Activated CD4-positive, alpha-beta T cell treated with anti-CD3 and anti-CD28 coated beads, Interleukin-2, amount 50 U/mL, for 4 hours (primary cell): ENCODE data around the gene SYNGR2.
"Not testable (repeated sequence)": the region's sequence is repeated elsewhere in the genome, so short reads cannot be mapped to it uniquely, and the experiment has no call there.

Experiments used
- DNase-seq, 2 experiments: peaks; one replicate each; pipeline ENCODE4 v3.0.0-alpha.2; 2020

Gene SYNGR2

GRCh38 chr17:78144147-78144719 is 24.1 kb upstream of the SYNGR2 start:
- DNase-seq, result no peak

DNA sequence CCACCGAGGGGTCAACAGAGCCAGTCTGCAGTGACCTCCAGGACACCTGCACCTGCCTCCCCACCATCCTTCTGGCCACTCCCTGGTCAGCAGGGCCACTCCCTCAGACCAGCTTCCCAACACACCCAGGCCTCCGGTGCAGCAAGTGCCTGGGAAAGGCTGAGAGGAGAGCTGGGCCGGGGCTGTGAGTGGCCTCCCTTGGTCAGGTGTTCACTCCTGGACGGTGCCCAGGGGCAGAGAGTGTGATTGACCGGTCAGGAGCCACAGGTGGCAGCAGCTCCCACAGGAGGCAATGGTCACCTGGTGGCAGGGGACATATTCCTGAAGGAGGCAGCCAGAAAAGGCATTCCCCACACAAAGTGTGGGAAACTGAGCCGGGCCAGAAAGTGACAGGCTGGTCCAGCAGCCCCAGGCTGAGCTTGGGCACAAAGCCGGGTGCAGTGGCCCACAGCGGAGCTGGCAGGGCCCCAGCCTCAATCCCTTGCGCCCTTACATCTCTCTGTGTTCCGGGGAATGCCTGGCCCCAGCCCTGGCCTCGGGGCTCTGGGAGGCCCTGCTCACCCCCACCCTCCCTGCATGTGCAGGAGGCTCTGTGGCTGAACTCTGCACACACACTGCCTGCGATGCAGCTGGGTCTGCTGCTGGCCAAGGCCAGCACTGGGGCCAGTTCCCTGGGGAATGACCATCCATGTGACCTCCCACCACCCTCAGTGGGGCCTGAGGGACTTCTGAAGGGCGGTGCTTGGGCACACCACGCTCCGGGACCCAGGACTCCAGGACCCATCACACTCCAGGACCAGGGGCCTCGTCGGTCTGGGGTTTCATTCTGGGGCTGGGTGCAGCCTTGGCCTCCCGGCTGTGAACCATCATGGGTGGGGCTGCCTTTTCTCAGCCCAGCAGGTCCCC is 23.4 kb upstream of the SYNGR2 start:
- no peak for DNase-seq

GRCh38 chr17:78146471-78146869 is 21.9 kb upstream of the SYNGR2 start:
- no peak for DNase-seq

GRCh38 chr17:78146881-78147280 is 21.5 kb upstream of the SYNGR2 start:
- DNase-seq, result no peak

DNA sequence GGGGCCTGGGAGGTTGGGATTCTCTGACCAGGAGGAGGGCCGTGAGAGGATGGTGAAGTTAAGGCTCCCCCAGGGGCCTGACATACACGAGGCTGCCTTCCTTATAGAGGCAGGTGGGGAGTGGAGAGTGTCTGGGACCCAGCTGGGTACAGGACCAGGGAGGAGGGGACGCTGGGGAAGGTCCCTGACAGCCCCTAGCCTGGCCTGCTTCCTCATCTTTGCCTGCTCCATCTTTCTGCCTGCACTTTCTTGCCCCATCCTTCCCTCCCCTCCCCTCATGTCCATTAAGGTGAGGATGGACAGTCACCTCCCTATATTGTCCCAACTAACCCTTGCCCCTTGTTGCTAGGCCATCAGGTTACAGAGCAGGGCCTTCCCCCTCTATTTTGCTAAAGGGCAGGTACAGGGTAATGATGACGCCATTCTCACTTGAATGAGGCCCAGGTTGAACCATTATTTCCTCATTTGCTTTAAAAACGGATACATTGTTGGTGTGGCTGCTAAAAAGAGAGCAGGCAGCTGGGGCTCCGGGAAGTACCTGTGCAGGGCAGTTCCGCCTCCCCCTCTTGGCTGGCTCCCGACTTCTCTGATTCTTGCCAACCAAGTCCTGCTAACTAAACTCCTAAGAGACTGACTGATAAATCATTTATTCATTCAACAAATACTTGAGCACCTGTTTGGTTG is 20.9 kb upstream of the SYNGR2 start:
- DNase-seq, result no peak

DNA sequence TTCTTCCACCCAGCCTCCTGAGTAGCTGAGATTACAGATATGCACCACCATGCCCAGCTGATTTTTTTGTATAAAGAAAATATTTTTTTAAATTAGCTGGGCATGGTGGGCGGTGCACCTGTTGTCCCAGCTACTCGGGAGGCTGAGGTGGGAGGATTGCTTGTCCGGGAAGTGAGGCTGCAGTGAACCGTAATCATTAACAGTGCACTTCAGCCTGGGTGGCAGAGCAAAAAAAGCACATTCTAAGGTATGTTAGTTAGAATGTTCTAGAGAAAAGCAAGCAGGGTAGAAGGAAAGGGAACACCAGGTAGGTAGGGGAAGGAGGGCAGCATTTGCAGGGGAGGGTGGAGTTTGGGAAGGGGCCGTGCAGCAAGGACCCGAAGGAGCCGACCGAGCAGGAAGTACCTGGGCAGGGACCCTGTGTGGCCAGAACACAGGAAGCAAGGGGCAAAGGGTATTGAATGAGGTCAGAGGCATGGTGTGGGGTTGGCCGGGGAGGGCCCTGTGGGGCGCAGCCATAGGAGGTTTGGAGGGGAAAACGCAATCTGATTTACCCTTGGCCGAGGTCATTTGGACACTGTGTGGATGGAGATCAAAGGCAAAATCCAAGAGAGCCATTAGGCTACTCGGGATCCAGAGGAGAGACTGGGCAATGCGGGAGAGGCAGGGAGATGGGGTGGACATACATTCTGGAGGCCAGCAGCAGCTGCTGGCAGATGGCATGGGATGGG is 19.9 kb upstream of the SYNGR2 start:
- no peak for DNase-seq

DNA sequence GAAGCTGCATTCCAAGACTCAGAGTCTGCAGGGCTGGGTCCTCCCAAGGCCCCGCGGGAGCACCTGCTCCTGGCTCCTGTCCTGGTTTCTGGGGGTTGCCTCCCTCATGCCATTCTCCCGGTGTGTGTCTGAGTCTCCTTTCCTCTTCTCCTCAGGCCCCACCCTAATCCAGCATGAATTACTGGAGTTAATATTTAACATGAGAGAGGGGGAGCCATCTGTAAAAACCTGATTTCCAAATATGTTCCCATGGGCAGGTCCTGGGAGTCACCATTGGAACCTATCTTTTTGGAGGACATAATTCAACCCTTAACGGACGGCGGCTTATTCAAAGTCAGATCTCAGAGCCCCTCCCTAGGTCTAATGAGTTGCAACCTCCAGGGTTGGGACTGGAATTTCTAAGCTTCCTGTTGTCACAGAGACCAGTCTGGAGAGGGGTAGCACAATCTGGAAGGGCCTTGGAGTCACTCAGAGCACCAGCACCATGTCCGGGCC is 16.8 kb upstream of the SYNGR2 start:
- DNase-seq, result no peak

DNA sequence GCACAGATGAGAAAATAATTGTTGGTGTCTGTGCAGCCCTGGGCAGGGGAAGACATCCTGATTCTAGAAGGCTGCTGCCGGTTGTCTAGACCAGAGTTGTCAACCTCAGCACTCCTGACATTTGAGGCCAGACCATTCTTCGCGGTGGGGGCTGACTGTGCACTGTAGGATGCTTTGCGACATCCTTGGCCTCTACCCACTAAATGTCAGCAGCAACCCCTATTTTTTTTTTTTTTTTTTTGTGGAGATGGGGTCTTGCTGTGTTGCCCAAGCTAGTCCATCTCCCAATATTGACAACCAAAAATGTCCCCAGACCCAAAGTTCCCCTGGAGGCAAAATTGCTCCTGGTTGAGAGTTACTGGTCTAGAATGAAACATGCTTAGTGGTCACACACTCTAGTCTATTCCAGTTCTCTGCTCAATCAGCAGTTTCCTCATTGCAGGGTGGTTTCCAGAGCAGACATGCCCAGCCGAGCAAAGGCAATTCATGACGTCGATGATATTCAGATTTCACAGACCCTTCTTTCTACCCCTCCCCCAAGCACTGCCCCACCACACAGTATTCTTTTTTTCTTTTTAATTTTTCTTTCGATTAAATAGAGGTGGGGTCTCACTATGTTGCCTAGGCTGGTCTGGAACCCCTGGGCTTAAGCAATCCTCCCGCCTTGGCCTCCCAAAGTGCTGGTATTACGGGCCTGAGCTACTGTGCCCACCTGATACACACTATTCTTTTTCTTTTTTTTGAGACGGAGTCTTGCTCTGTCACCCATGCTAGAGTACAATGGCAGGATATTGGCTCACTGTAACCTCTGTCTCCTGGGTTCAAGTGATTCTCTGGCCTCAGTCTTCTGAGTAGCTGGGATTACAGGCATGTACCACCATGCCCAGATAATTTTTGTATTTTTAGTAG is 13.2 kb upstream of the SYNGR2 start:
- no peak for DNase-seq

- DNase-seq, result no peak
Measured at GRCh38 chr17:78159575-78160158, 8.7 kb upstream of the SYNGR2 start.

DNA sequence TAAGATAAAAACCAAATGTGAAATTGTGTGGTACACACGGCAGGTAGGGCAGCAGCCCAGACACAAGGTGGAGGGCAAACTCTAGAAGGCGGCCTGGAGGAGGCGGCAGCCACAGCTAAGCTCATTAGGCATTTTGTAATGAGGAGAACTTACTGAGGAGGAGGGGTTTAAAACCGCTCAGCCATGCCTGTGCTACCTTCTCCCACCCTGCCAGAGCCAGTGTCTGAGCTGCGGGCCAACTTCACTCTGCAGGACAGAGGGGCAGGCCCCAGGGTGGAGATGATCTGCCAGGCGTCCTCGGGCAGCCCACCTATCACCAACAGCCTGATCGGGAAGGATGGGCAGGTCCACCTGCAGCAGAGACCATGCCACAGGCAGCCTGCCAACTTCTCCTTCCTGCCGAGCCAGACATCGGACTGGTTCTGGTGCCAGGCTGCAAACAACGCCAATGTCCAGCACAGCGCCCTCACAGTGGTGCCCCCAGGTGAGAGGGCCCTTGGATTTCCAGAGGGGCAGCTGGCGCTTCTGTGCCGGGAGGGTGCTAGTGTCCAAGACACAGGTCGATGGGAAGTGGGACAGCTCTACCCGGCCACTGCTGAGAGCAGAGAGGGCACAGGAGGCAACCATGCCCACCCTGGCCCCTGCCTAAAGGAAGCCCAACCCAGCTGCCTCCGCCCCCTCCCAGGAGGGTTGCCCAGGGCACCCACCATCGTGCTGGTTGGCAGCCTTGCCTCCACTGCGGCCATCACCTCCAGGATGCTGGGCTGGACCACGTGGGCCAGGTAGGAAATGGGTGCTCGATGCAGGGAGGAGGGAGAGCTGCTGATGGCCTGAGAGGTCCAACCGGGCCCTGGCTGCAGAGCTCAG is 4.3 kb upstream of the SYNGR2 start:
- no peak for DNase-seq

GRCh38 chr17:78164748-78165607 is 3.4 kb upstream of the SYNGR2 start:
- no peak for DNase-seq

DNA sequence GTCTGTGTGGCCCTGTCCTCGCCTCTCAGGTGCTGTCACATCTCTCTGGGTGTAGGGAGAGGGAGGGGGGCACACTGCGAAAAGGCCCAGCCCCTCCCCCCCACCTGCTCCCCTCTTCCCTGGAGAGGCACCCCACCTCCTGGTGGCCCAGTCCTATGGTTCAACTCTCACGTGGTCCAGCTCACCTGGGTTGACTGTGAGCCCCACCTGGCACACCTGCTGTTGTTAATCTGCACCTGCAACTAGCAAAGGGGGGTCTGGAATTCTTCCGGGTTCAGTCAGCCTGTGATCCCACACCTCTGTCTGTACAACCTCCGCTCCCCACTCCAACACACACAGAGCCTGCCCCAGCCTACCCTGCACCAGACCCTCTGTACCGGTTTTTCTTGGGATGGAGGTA is 2.0 kb upstream of the SYNGR2 start:
- no peak for DNase-seq

GRCh38 chr17:78168903-78169793 is 767 bp downstream of the SYNGR2 start:
- peak; percentile 39 to 57 for DNase-seq

- DNase-seq, result no peak
Measured at GRCh38 chr17:78170692-78171590, 2.6 kb downstream of the SYNGR2 start.

GRCh38 chr17:78171591-78172248 is 3.3 kb downstream of the SYNGR2 start:
- DNase-seq, result not testable (repeated sequence)

DNA sequence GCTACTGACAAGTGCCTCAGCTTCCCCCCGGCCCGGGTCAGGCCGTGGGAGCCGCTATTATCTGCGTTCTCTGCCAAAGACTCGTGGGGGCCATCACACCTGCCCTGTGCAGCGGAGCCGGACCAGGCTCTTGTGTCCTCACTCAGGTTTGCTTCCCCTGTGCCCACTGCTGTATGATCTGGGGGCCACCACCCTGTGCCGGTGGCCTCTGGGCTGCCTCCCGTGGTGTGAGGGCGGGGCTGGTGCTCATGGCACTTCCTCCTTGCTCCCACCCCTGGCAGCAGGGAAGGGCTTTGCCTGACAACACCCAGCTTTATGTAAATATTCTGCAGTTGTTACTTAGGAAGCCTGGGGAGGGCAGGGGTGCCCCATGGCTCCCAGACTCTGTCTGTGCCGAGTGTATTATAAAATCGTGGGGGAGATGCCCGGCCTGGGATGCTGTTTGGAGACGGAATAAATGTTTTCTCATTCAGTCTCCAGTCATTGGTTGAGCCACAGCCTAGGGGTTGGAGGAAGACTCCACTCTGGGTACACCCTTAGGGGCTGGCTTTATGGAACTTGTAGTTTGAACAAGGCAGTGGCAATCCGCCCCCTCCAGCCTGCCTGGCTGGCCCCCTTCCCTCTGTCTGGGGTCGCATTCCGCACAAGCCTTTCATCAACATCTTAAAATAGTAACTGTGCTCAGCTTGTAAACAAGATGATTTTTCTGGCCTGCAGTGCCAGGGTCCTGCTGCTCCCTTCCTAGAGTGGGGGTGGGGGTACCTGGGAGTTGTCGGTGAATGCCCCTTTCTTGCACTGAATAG is 4.1 kb downstream of the SYNGR2 start:
- no peak for DNase-seq
